Measurements from ENCODE around the gene PTPRT.

Gene PTPRT

GRCh38 chr20:42635699-42636411 is 553.9 kb downstream of the PTPRT start:
- Histone ChIP-seq H3K27ac (ENCODE audit: low read depth, low read length) (no peak overlapping the region), H3K9me3 (ENCODE audit: control insufficient read depth, insufficient read depth, low read length) (no peaks in the 10 kb centered on the region), H3K9ac (ENCODE audit: low read depth, low read length) (no peak overlapping the region), H3K4me1 (ENCODE audit: control insufficient read depth, insufficient read depth, low read length) (0 out of 2 replicates have a peak, but pooled peaks cover 2% of the 10 kb centered on the region), H3K27me3 (ENCODE audit: control insufficient read depth, insufficient read depth, low read length) (no peaks in the 10 kb centered on the region), H3K36me3 (ENCODE audit: control insufficient read depth, insufficient read depth, low read length) (no peaks in the 10 kb centered on the region), H3K4me3 (ENCODE audit: low read depth, low read length) (no peak overlapping the region)

GRCh38 chr20:42634156-42634555 is 555.5 kb downstream of the PTPRT start:
- 0 out of 2 replicates have a peak, but pooled peaks cover 2% of the 10 kb centered on the region for H3K4me1 ChIP-seq (ENCODE audit: control insufficient read depth, insufficient read depth, low read length)
- H3K27ac ChIP-seq (ENCODE audit: low read depth, low read length): no peak overlapping the region
- no peaks in the 10 kb centered on the region for H3K9me3 ChIP-seq (ENCODE audit: control insufficient read depth, insufficient read depth, low read length)
- H3K4me3 ChIP-seq (ENCODE audit: low read depth, low read length): no peak overlapping the region
- no peaks in the 10 kb centered on the region for H3K27me3 ChIP-seq (ENCODE audit: control insufficient read depth, insufficient read depth, low read length)
- H3K9ac ChIP-seq (ENCODE audit: low read depth, low read length): no peak overlapping the region
- H3K36me3 ChIP-seq (ENCODE audit: control insufficient read depth, insufficient read depth, low read length): no peaks in the 10 kb centered on the region

GRCh38 chr20:42628683-42629082 is 561.0 kb downstream of the PTPRT start:
- no peaks in the 10 kb centered on the region for H3K9me3 ChIP-seq (ENCODE audit: control insufficient read depth, insufficient read depth, low read length)
- H3K9ac ChIP-seq (ENCODE audit: low read depth, low read length): no peak overlapping the region
- no peak overlapping the region for H3K4me3 ChIP-seq (ENCODE audit: low read depth, low read length)
- 0 out of 2 replicates have a peak, but pooled peaks cover 6% of the 10 kb centered on the region for H3K4me1 ChIP-seq (ENCODE audit: control insufficient read depth, insufficient read depth, low read length)
- no peaks in the 10 kb centered on the region for H3K27me3 ChIP-seq (ENCODE audit: control insufficient read depth, insufficient read depth, low read length)
- H3K27ac ChIP-seq (ENCODE audit: low read depth, low read length): no peak overlapping the region
- no peaks in the 10 kb centered on the region for H3K36me3 ChIP-seq (ENCODE audit: control insufficient read depth, insufficient read depth, low read length)

GRCh38 chr20:42613076-42613475 is 576.6 kb downstream of the PTPRT start:
- Histone ChIP-seq H3K27ac (ENCODE audit: low read depth, low read length) (no peak overlapping the region), H3K27me3 (ENCODE audit: control insufficient read depth, insufficient read depth, low read length) (no peaks in the 10 kb centered on the region), H3K36me3 (ENCODE audit: control insufficient read depth, insufficient read depth, low read length) (no peaks in the 10 kb centered on the region), H3K4me3 (ENCODE audit: low read depth, low read length) (no peak overlapping the region), H3K4me1 (ENCODE audit: control insufficient read depth, insufficient read depth, low read length) (no peaks in the 10 kb centered on the region), H3K9me3 (ENCODE audit: control insufficient read depth, insufficient read depth, low read length) (no peaks in the 10 kb centered on the region), H3K9ac (ENCODE audit: low read depth, low read length) (no peak overlapping the region)

- Histone ChIP-seq H3K9ac (ENCODE audit: low read depth, low read length) (no peak overlapping the region), H3K27ac (ENCODE audit: low read depth, low read length) (no peak overlapping the region), H3K9me3 (ENCODE audit: control insufficient read depth, insufficient read depth, low read length) (no peaks in the 10 kb centered on the region), H3K4me3 (ENCODE audit: low read depth, low read length) (no peak overlapping the region), H3K4me1 (ENCODE audit: control insufficient read depth, insufficient read depth, low read length) (no peaks in the 10 kb centered on the region), H3K27me3 (ENCODE audit: control insufficient read depth, insufficient read depth, low read length) (no peaks in the 10 kb centered on the region), H3K36me3 (ENCODE audit: control insufficient read depth, insufficient read depth, low read length) (no peaks in the 10 kb centered on the region)
Observed at GRCh38 chr20:42611889-42612837, 577.5 kb downstream of the PTPRT start.

- H3K9me3 ChIP-seq (ENCODE audit: control insufficient read depth, insufficient read depth, low read length): no peaks in the 10 kb centered on the region
- no peaks in the 10 kb centered on the region for H3K4me1 ChIP-seq (ENCODE audit: control insufficient read depth, insufficient read depth, low read length)
- H3K27me3 ChIP-seq (ENCODE audit: control insufficient read depth, insufficient read depth, low read length): no peaks in the 10 kb centered on the region
- no peaks in the 10 kb centered on the region for H3K36me3 ChIP-seq (ENCODE audit: control insufficient read depth, insufficient read depth, low read length)
- H3K9ac ChIP-seq (ENCODE audit: low read depth, low read length): no peak overlapping the region
- H3K4me3 ChIP-seq (ENCODE audit: low read depth, low read length): no peak overlapping the region
- H3K27ac ChIP-seq (ENCODE audit: low read depth, low read length): no peak overlapping the region
Observed at GRCh38 chr20:42611423-42611822, 578.3 kb downstream of the PTPRT start.

GRCh38 chr20:42610070-42610469 is 579.6 kb downstream of the PTPRT start:
- no peaks in the 10 kb centered on the region for H3K27me3 ChIP-seq (ENCODE audit: control insufficient read depth, insufficient read depth, low read length)
- no peaks in the 10 kb centered on the region for H3K36me3 ChIP-seq (ENCODE audit: control insufficient read depth, insufficient read depth, low read length)
- H3K4me1 ChIP-seq (ENCODE audit: control insufficient read depth, insufficient read depth, low read length): no peaks in the 10 kb centered on the region
- H3K9ac ChIP-seq (ENCODE audit: low read depth, low read length): no peak overlapping the region
- H3K9me3 ChIP-seq (ENCODE audit: control insufficient read depth, insufficient read depth, low read length): no peaks in the 10 kb centered on the region
- H3K27ac ChIP-seq (ENCODE audit: low read depth, low read length): no peak overlapping the region
- no peak overlapping the region for H3K4me3 ChIP-seq (ENCODE audit: low read depth, low read length)

GRCh38 chr20:42609618-42610017 is 580.1 kb downstream of the PTPRT start:
- no peak overlapping the region for H3K4me3 ChIP-seq (ENCODE audit: low read depth, low read length)
- no peaks in the 10 kb centered on the region for H3K27me3 ChIP-seq (ENCODE audit: control insufficient read depth, insufficient read depth, low read length)
- H3K27ac ChIP-seq (ENCODE audit: low read depth, low read length): no peak overlapping the region

GRCh38 chr20:42604998-42605956 is 584.4 kb downstream of the PTPRT start:
- Histone ChIP-seq H3K9ac (ENCODE audit: low read depth, low read length) (no peak overlapping the region), H3K36me3 (ENCODE audit: control insufficient read depth, insufficient read depth, low read length) (no peaks in the 10 kb centered on the region), H3K9me3 (ENCODE audit: control insufficient read depth, insufficient read depth, low read length) (no peaks in the 10 kb centered on the region), H3K4me1 (ENCODE audit: control insufficient read depth, insufficient read depth, low read length) (no peaks in the 10 kb centered on the region), H3K27me3 (ENCODE audit: control insufficient read depth, insufficient read depth, low read length) (no peaks in the 10 kb centered on the region), H3K27ac (ENCODE audit: low read depth, low read length) (no peak overlapping the region), H3K4me3 (ENCODE audit: low read depth, low read length) (no peak overlapping the region)

More at GRCh38 chr20:42609618-42610017, 580.1 kb downstream of the PTPRT start:
- H3K9ac ChIP-seq (ENCODE audit: low read depth, low read length): no peak overlapping the region
- H3K36me3 ChIP-seq (ENCODE audit: control insufficient read depth, insufficient read depth, low read length): no peaks in the 10 kb centered on the region
- no peaks in the 10 kb centered on the region for H3K9me3 ChIP-seq (ENCODE audit: control insufficient read depth, insufficient read depth, low read length)
- no peaks in the 10 kb centered on the region for H3K4me1 ChIP-seq (ENCODE audit: control insufficient read depth, insufficient read depth, low read length)

- Histone ChIP-seq H3K27ac (ENCODE audit: low read depth, low read length) (no peak overlapping the region), H3K4me1 (ENCODE audit: control insufficient read depth, insufficient read depth, low read length) (no peaks in the 10 kb centered on the region), H3K27me3 (ENCODE audit: control insufficient read depth, insufficient read depth, low read length) (no peaks in the 10 kb centered on the region), H3K9ac (ENCODE audit: low read depth, low read length) (no peak overlapping the region), H3K36me3 (ENCODE audit: control insufficient read depth, insufficient read depth, low read length) (no peaks in the 10 kb centered on the region), H3K4me3 (ENCODE audit: low read depth, low read length) (no peak overlapping the region), H3K9me3 (ENCODE audit: control insufficient read depth, insufficient read depth, low read length) (no peaks in the 10 kb centered on the region)
Observed at GRCh38 chr20:42603655-42604054, 586.1 kb downstream of the PTPRT start.

All from HUES48 (cell line).